Measurements from ENCODE around the gene DNAJC10. TPM values are rescaled to one million over a fixed set of nuclear protein-coding genes. Genes with fewer than 3 reads are reported as not detected.

The DNAJC10 gene
- total RNA-seq, 1 donor from 2014 or later: 174 TPM

- Histone ChIP-seq H3K4me3 (no peak overlapping the region), H3K4me2 (no peak overlapping the region), H4K20me1 (ENCODE audit: low read depth) (no peaks in the 10 kb centered on the region), H3K9me3 (ENCODE audit: low read depth) (no peaks in the 10 kb centered on the region), H2AFZ (replicated peaks) (no peak overlapping the region), H3K27ac (no peak overlapping the region), H3K27me3 (no peaks in the 10 kb centered on the region), H3K9ac (no peak overlapping the region), H3K79me2 (ENCODE audit: low read depth) (no peaks in the 10 kb centered on the region), H3K36me3 (peaks cover 4% of the 10 kb centered on the region), H3K4me1 (peaks cover 9% of the 10 kb centered on the region), H3F3A (ENCODE audit: low read depth) (peaks cover 7% of the 10 kb centered on the region)
- TF ChIP-seq CTCF (IDR thresholded peaks at IDR 0.05) (no peak), EZH2 (IDR thresholded peaks at IDR 0.05) (no peak), EZH2phosphoT487 (IDR thresholded peaks at IDR 0.05) (no peak)
- no peak overlapping the region for H3K27ac Mint-ChIP-seq
- no peak overlapping the region for H3K4me3 Mint-ChIP-seq
- no peaks in the 10 kb centered on the region for H3K9me3 Mint-ChIP-seq
- H3K27me3 Mint-ChIP-seq (ENCODE audit: insufficient read depth, low read depth): peaks cover 4% of the 10 kb centered on the region
- H3K4me1 Mint-ChIP-seq: peaks cover 6% of the 10 kb centered on the region
- H3K36me3 Mint-ChIP-seq: peaks cover 7% of the 10 kb centered on the region
- DNase-seq (ENCODE audit: low spot score): no peak
Measured at GRCh38 chr2:182831101-182831500, 115.0 kb downstream of the DNAJC10 start.

- Mint-ChIP-seq H3K4me3 (no peak overlapping the region), H3K27me3 (ENCODE audit: insufficient read depth, low read depth) (peaks cover 4% of the 10 kb centered on the region), H3K4me1 (peaks cover under 1% of the 10 kb centered on the region), H3K36me3 (peaks cover 7% of the 10 kb centered on the region), H3K27ac (no peak overlapping the region), H3K9me3 (no peaks in the 10 kb centered on the region)
- H3K9ac ChIP-seq: no peak overlapping the region
- no peak overlapping the region for H3K4me3 ChIP-seq
- no peak overlapping the region for H3K4me2 ChIP-seq
- H3K27ac ChIP-seq: peak overlapping the region; percentile 46
- H3K4me1 ChIP-seq: peaks cover 1% of the 10 kb centered on the region
- H3K36me3 ChIP-seq: peaks cover 7% of the 10 kb centered on the region
- no peaks in the 10 kb centered on the region for H3K9me3 ChIP-seq (ENCODE audit: low read depth)
- no peak for TF ChIP-seq EZH2 (IDR thresholded peaks at IDR 0.05)
- TF ChIP-seq CTCF (IDR thresholded peaks at IDR 0.05): no peak
- no peak for TF ChIP-seq EZH2phosphoT487 (IDR thresholded peaks at IDR 0.05)
- H3F3A ChIP-seq (ENCODE audit: low read depth): peaks cover 7% of the 10 kb centered on the region
- H3K27me3 ChIP-seq: no peaks in the 10 kb centered on the region
- H4K20me1 ChIP-seq (ENCODE audit: low read depth): no peaks in the 10 kb centered on the region
- no peak overlapping the region for H2AFZ ChIP-seq (replicated peaks)
- no peak for DNase-seq (ENCODE audit: low spot score)
- H3K79me2 ChIP-seq (ENCODE audit: low read depth): no peaks in the 10 kb centered on the region
Measured at GRCh38 chr2:182831921-182832320, 115.9 kb downstream of the DNAJC10 start.

GRCh38 chr2:182833084-182833854 is 117.2 kb downstream of the DNAJC10 start:
- Histone ChIP-seq H3K9ac (no peak overlapping the region), H3K4me3 (no peak overlapping the region), H3K4me2 (no peak overlapping the region), H3K9me3 (ENCODE audit: low read depth) (no peaks in the 10 kb centered on the region), H3K27ac (no peak overlapping the region), H3K4me1 (no peaks in the 10 kb centered on the region), H3F3A (ENCODE audit: low read depth) (peaks cover 7% of the 10 kb centered on the region), H3K27me3 (no peaks in the 10 kb centered on the region), H3K79me2 (ENCODE audit: low read depth) (no peaks in the 10 kb centered on the region), H3K36me3 (peaks cover 17% of the 10 kb centered on the region), H4K20me1 (ENCODE audit: low read depth) (no peaks in the 10 kb centered on the region), H2AFZ (replicated peaks) (no peak overlapping the region)
- DNase-seq (ENCODE audit: low spot score): no peak
- Mint-ChIP-seq H3K4me1 (no peaks in the 10 kb centered on the region), H3K27ac (no peak overlapping the region), H3K36me3 (peaks cover 9% of the 10 kb centered on the region), H3K4me3 (no peak overlapping the region), H3K27me3 (ENCODE audit: insufficient read depth, low read depth) (peaks cover 4% of the 10 kb centered on the region), H3K9me3 (no peaks in the 10 kb centered on the region)
- TF ChIP-seq EZH2phosphoT487 (IDR thresholded peaks at IDR 0.05) (no peak), EZH2 (IDR thresholded peaks at IDR 0.05) (no peak), CTCF (IDR thresholded peaks at IDR 0.05) (no peak)

Measured in neural progenitor cell (in vitro differentiated cells).